NB4 (cell line): ENCODE data around the gene ZNF747.

ENCODE experiments used
- DNase-seq: peaks from one replicate; pipeline ENCODE4 v3.0.0; 2010; ENCODE audit warnings: low read depth
- H3K4me3 ChIP-seq: one replicate; pipeline ENCODE4 v1.5.1; 2011; ENCODE audit warnings: mild to moderate bottlenecking, low read depth, low read length, moderate library complexity
- CTCF ChIP-seq: IDR thresholded peaks from one replicate; pipeline ENCODE4 v1.5.1; 2012; ENCODE audit warnings: low read depth, low read length
- MAX ChIP-seq: IDR thresholded peaks from 2 replicates; pipeline ENCODE4 v1.6.1; 2011; ENCODE audit warnings: low read depth, low read length
- MYC ChIP-seq: IDR thresholded peaks from 2 replicates; pipeline ENCODE4 v1.6.1; 2011; ENCODE audit warnings: low read depth, low read length
- POLR2A ChIP-seq: IDR thresholded peaks from 2 replicates; pipeline ENCODE4 v1.6.1; 2011; ENCODE audit warnings: mild to moderate bottlenecking; ENCODE audit not compliant: insufficient read length; ENCODE audit errors: extremely low read depth

ZNF747 gene

GRCh38 chr16:30535777-30536190 is 1.1 kb upstream of the ZNF747 start:
- TF ChIP-seq MYC (peak; percentile 94), POLR2A (peak; percentile 33), CTCF (peak; percentile 59), MAX (peak; percentile 93)
- peak; percentile 87 for DNase-seq
- H3K4me3 ChIP-seq: peak overlapping the region; percentile 84

- no peak for DNase-seq
- no peak for TF ChIP-seq POLR2A
- peak; percentile 69 for TF ChIP-seq MAX
- no peak for TF ChIP-seq CTCF
- peak; percentile 80 for TF ChIP-seq MYC
- H3K4me3 ChIP-seq: peak overlapping the region; percentile 84
Observed at GRCh38 chr16:30535106-30535776, 583 bp upstream of the ZNF747 start.

GRCh38 chr16:30533748-30534367 is 800 bp downstream of the ZNF747 start:
- TF ChIP-seq POLR2A (no peak), MYC (no peak), MAX (no peak), CTCF (peak; percentile 4)
- peak; percentile 57 for DNase-seq

GRCh38 chr16:30533146-30533522 is 1.5 kb downstream of the ZNF747 start:
- H3K4me3 ChIP-seq: no peak overlapping the region
- no peak for DNase-seq
- TF ChIP-seq MYC: no peak
- TF ChIP-seq MAX: no peak
- TF ChIP-seq POLR2A: no peak
- TF ChIP-seq CTCF: no peak

More at GRCh38 chr16:30533748-30534367, 800 bp downstream of the ZNF747 start:
- H3K4me3 ChIP-seq: peak overlapping the region; percentile 84

GRCh38 chr16:30532285-30533145 is 2.1 kb downstream of the ZNF747 start:
- no peak overlapping the region for H3K4me3 ChIP-seq
- TF ChIP-seq CTCF (no peak), MYC (no peak), MAX (no peak), POLR2A (no peak)
- DNase-seq: no peak
